GM12878 (cell line): ENCODE measurements around the gene DCC. TPM values are rescaled to one million over a fixed set of nuclear protein-coding genes. Genes with fewer than 3 reads are reported as not detected.

Experiments
- ATAC-seq: fragments of 200-7000 bp; cut with Tn5 transposase; 3 replicates; pipeline ENCODE4 v1.9.1; 2020; ENCODE audit warnings: mild to moderate bottlenecking, moderate library complexity
- BruUV-seq: library from RNA; stranded (reverse); fragments of 400-500 nt; replicated peaks from 2 replicates; lab custom pipeline; 2021; lab: Mats Ljungman, UMichigan
- CTCF ChIA-PET: fragments of 300-600 bp; sonication (Branson Sonifier 250); formaldehyde crosslinking; extraction: SDS; loops from one replicate; lab custom pipeline; 2021; ENCODE audit warnings: inconsistent platforms; lab: Yijun Ruan, JAX
- POLR2A ChIA-PET: fragments of 350-600 bp; formaldehyde crosslinking; extraction: SDS; loops from one replicate; lab custom pipeline; 2021; ENCODE audit warnings: inconsistent platforms; lab: Charles Lee
- RAD21 ChIA-PET: fragments of 300-600 bp; sonication (Branson Sonifier 250); formaldehyde crosslinking; loops from one replicate; lab custom pipeline; 2023; ENCODE audit warnings: antibody characterized with exemption; ENCODE audit not compliant: unreplicated experiment; lab: Charles Lee
- SMC1A ChIA-PET: fragments of 300-600 bp; sonication (Branson Sonifier 250); formaldehyde crosslinking; loops from one replicate; lab custom pipeline; 2023; ENCODE audit not compliant: unreplicated experiment, uncharacterized antibody; lab: Charles Lee
- DNase-seq: peaks from one replicate; pipeline ENCODE4 v3.0.0-alpha.2; 2011; ENCODE audit warnings: low read depth, low spot score
- FAIRE-seq: peaks from 3 replicates; lab custom pipeline; 2011; peaks lifted over from hg19 to GRCh38; lab: Jason Lieb, UNC
- H2AFZ ChIP-seq: 2 replicates; pipeline ENCODE4 v1.6.0; 2011; ENCODE audit warnings: low read depth, low read length, control low read depth; ENCODE audit not compliant: control insufficient read depth
- H3K27ac ChIP-seq: 2 replicates; pipeline ENCODE4 v1.5.1; 2011; ENCODE audit warnings: control low read depth; ENCODE audit not compliant: control insufficient read depth, insufficient read depth
- H3K27me3 ChIP-seq, 2 experiments: replicated peaks in 1 of 2; 2 replicates each; pipeline versions ENCODE4 v1.6.0 to v1.6.1; 2011; ENCODE audit warnings: low read length in 1 of 2; ENCODE audit not compliant: control insufficient read depth in 2 of 2, insufficient read depth in 2 of 2
- H3K36me3 ChIP-seq, 2 experiments: 2 replicates each; pipeline ENCODE4 v1.5.1; 2011; ENCODE audit warnings: low read length in 1 of 2; ENCODE audit not compliant: control insufficient read depth in 2 of 2, insufficient read depth in 2 of 2
- H3K4me1 ChIP-seq: 2 replicates; pipeline ENCODE4 v1.6.1; 2011; ENCODE audit warnings: mild to moderate bottlenecking, low read length, moderate library complexity, mixed read lengths; ENCODE audit not compliant: control insufficient read depth, insufficient read depth
- H3K4me2 ChIP-seq: 2 replicates; pipeline ENCODE4 v1.6.0; 2011; ENCODE audit warnings: control low read depth; ENCODE audit not compliant: control insufficient read depth, insufficient read depth
- H3K4me3 ChIP-seq: fragments of 200-600 bp; sonication (generic); 2 replicates; pipeline ENCODE4 v1.5.1; 2016
- H3K79me2 ChIP-seq: 2 replicates; pipeline ENCODE4 v1.6.0; 2011; ENCODE audit warnings: low read length; ENCODE audit not compliant: control insufficient read depth, insufficient read depth
- H3K9ac ChIP-seq: 2 replicates; pipeline ENCODE4 v1.8.0; 2011; ENCODE audit warnings: low read length, control low read depth, mixed read lengths; ENCODE audit not compliant: control insufficient read depth, insufficient read depth
- H3K9me3 ChIP-seq: replicated peaks from 3 replicates; pipeline ENCODE4 v1.5.1; 2011; ENCODE audit warnings: mild to moderate bottlenecking, low read length; ENCODE audit not compliant: control insufficient read depth, insufficient read depth
- H4K20me1 ChIP-seq: 2 replicates; pipeline ENCODE4 v1.6.0; 2011; ENCODE audit not compliant: control insufficient read depth, insufficient read depth
- ATF7 ChIP-seq: fragments of 450-650 bp; IDR thresholded peaks from 2 replicates; pipeline ENCODE4 v1.6.1; 2016; ENCODE audit warnings: low read depth, mild to moderate bottlenecking
- BCLAF1 ChIP-seq: fragments of 450-650 bp; IDR thresholded peaks from 2 replicates; pipeline ENCODE4 v1.6.1; 2017; ENCODE audit warnings: antibody characterized with exemption, mild to moderate bottlenecking, moderate library complexity
- EED ChIP-seq: sonication (generic); IDR thresholded peaks from 2 replicates; pipeline ENCODE4 v1.6.1; 2016; ENCODE audit warnings: antibody characterized with exemption, low read depth
- EP300 ChIP-seq, 2 experiments: fragments of 150-350 bp in 1 of 2; IDR thresholded peaks; 2 replicates each; pipeline ENCODE4 v1.6.1; 2011 to 2012; ENCODE audit warnings: low read depth in 2 of 2, low read length in 2 of 2, borderline replicate concordance in 1 of 2, improper control_type of control experiment in 1 of 2, inconsistent platforms in 1 of 2; ENCODE audit not compliant: control insufficient read depth in 1 of 2
- POU2F2 ChIP-seq: IDR thresholded peaks from 3 replicates; pipeline ENCODE4 v1.6.1; 2011; ENCODE audit warnings: low read depth, mild to moderate bottlenecking, low read length, borderline replicate concordance
- USF1 ChIP-seq: IDR thresholded peaks from 2 replicates; pipeline ENCODE4 v1.6.1; 2011; ENCODE audit warnings: borderline replicate concordance, low read depth, mild to moderate bottlenecking, moderate library complexity, mixed read lengths, low read length; ENCODE audit not compliant: insufficient read depth; ENCODE audit errors: extremely low read length
- ZNF592 ChIP-seq: fragments of 450-650 bp; IDR thresholded peaks from 2 replicates; pipeline ENCODE4 v1.6.1; 2017; ENCODE audit warnings: mild to moderate bottlenecking, moderate library complexity
- WGBS: methylation state at CpG from one replicate; pipeline ENCODE4 v1.1.6; 2016; ENCODE audit warnings: low lambda C conversion rate; ENCODE audit not compliant: insufficient replicate concordance, insufficient coverage; ENCODE audit errors: missing lambda C conversion rate; 5-methylcytosine and 5-hydroxymethylcytosine counted together
- in situ Hi-C: fragments of 300-500 bp; cut with MboI; formaldehyde crosslinking; loops from 9 replicates; pipeline ENCODE4 v1.14.3; 2018; ENCODE audit warnings: mixed read lengths
- intact Hi-C: fragments of 100-400 bp; cut with micrococcal nuclease; formaldehyde crosslinking; loops from one replicate; pipeline ENCODE4 v1.14.2; 2022; ENCODE audit not compliant: unreplicated experiment
- polyA plus RNA-seq, 11 experiments: library from polyadenylated mRNA; depleted of rRNA in 4 of 11; unstranded in 6 of 11; stranded (reverse) in 5 of 11; fragments of >200 nt; fragmentation: Nextera tagmentation in 4 of 11; fragmentation: Illumina TruSeq in 1 of 11; extraction: Ambion mirVana in 4 of 11; extraction: Trizol in 1 of 11; gene quantifications; 1 replicate in 1 of 11; 2 replicates in 10 of 11; pipeline versions ENCODE4 v1.2.1 to v1.2.3, GENCODE V29; 2011 to 2016; ENCODE audit warnings: inconsistent platforms in 2 of 11, missing spikeins in 2 of 11, low read depth in 1 of 11
- total RNA-seq, 4 experiments: library from RNA; depleted of rRNA in 3 of 4; stranded (reverse); fragments of >200 nt in 3 of 4; fragmentation: Illumina TruSeq in 1 of 4; extraction: Trizol in 1 of 4; gene quantifications; 2 replicates each; pipeline versions ENCODE4 v1.2.1 to v1.2.3, GENCODE V29; 2013 to 2021

Gene DCC
- total and polyA plus RNA-seq, 10 of the 15 experiments (the other 5 are each of a cell fraction or from before 2014, with no cell fraction given): 0.01 TPM; not detected in 9

- TF ChIP-seq BCLAF1 (no peak), ATF7 (no peak), USF1 (no peak)
Measured at GRCh38 chr18:53503914-53504441, 1164.0 kb downstream of the DCC start (continued).

- no peak for TF ChIP-seq POU2F2
- no peak for TF ChIP-seq EP300 (IDR thresholded peaks at IDR 0.05; ENCODE audit: borderline replicate concordance in 1 of 2, control insufficient read depth in 1 of 2, low read depth in 2 of 2, low read length in 2 of 2)
- no peak for TF ChIP-seq ZNF592
- TF ChIP-seq EED: no peak
- POLR2A ChIA-PET: no interaction called here
Measured at GRCh38 chr18:53508529-53508928, 1168.5 kb downstream of the DCC start.

More at GRCh38 chr18:53508529-53508928, 1168.5 kb downstream of the DCC start:
- in situ Hi-C loops (no loop called here), intact Hi-C loops (no loop called here)
- ATAC-seq (no peak), DNase-seq (no peak), FAIRE-seq (no peak)
- CTCF ChIA-PET: no interaction called here
- Histone ChIP-seq H3K4me3 (no peak overlapping the region), H3K9me3 (no peaks in the 10 kb centered on the region), H3K36me3 (no peaks in the 10 kb centered on the region), H3K79me2 (no peaks in the 10 kb centered on the region), H4K20me1 (no peaks in the 10 kb centered on the region), H3K4me2 (no peak overlapping the region), H3K27ac (no peak overlapping the region), H2AFZ (no peak overlapping the region), H3K9ac (no peak overlapping the region), H3K4me1 (no peaks in the 10 kb centered on the region), H3K27me3 (no peaks in the 10 kb centered on the region)
- RAD21 ChIA-PET: no interaction called here
- SMC1A ChIA-PET: no interaction called here
- no TSS peak for BruUV-seq
- WGBS: 4% methylated on average over 3 of the region's 3 CpGs
